Choroid plexus epithelial cell (primary cell): ENCODE measurements around the gene MGARP.
A peak's percentile ranks its signal among the peaks of the same experiment; 100 is the strongest.
"Not testable (repeated sequence)": the region's sequence is repeated elsewhere in the genome, so short reads cannot be mapped to it uniquely, and the experiment has no call there.

ENCODE experiments used
- DNase-seq: peaks from one replicate; pipeline ENCODE4 v3.0.0-alpha.2; 2010; ENCODE audit warnings: low read depth
- H3K4me3 ChIP-seq: 2 replicates; pipeline ENCODE4 v1.5.1; 2011; ENCODE audit warnings: low read depth, mild to moderate bottlenecking, control low read depth, low read length, moderate library complexity
- TF ChIP-seq, protein P1 (sequence below): conservative IDR thresholded peaks from 2 replicates; pipeline ENCODE4 v1.5.1; 2011; ENCODE audit warnings: low read depth, mild to moderate bottlenecking, control low read depth, inconsistent platforms, low read length, moderate library complexity

The MGARP gene

DNA sequence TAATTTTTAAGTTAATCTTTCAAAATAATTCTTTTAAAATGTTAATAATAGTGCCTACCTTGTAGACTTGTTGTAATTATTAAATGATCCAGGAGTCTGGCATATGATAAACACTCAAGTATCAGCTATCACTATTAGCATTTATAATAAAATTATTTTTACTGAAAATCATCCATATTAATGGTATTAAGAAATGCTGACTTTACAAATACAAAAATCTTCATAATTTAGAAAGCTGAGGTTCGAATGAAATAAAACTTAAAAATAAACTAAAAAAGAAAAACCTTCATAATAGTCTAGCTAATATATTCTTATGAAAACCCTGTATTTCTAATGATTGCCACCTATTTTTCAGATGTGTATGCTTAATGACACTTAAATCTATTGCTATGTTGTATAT, 5.2 kb downstream of the MGARP start:
- TF ChIP-seq, protein P1, sequence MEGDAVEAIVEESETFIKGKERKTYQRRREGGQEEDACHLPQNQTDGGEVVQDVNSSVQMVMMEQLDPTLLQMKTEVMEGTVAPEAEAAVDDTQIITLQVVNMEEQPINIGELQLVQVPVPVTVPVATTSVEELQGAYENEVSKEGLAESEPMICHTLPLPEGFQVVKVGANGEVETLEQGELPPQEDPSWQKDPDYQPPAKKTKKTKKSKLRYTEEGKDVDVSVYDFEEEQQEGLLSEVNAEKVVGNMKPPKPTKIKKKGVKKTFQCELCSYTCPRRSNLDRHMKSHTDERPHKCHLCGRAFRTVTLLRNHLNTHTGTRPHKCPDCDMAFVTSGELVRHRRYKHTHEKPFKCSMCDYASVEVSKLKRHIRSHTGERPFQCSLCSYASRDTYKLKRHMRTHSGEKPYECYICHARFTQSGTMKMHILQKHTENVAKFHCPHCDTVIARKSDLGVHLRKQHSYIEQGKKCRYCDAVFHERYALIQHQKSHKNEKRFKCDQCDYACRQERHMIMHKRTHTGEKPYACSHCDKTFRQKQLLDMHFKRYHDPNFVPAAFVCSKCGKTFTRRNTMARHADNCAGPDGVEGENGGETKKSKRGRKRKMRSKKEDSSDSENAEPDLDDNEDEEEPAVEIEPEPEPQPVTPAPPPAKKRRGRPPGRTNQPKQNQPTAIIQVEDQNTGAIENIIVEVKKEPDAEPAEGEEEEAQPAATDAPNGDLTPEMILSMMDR, result no peak
- DNase-seq, result no peak
- no peak overlapping the region for H3K4me3 ChIP-seq

DNA sequence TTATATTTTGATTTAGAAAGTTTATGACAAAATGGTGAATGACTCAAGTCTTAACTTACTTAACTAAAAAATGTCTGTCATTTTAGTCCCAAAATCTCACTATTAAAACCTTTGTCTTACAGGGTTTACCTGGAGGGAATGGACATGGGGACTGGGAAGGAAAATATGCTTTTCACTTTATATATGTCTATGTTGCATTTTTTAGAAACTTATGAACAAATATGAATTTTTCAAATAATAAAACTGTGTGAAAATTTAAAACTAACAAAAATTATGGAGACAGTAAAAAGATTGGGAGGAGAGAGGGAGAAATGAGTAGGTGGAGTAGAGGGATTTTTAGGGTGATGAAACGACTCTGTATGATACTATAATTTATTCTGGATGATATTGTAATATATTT, 6.2 kb downstream of the MGARP start:
- no peak for DNase-seq
- no peak overlapping the region for H3K4me3 ChIP-seq
- TF ChIP-seq, protein P1, result no peak

DNA sequence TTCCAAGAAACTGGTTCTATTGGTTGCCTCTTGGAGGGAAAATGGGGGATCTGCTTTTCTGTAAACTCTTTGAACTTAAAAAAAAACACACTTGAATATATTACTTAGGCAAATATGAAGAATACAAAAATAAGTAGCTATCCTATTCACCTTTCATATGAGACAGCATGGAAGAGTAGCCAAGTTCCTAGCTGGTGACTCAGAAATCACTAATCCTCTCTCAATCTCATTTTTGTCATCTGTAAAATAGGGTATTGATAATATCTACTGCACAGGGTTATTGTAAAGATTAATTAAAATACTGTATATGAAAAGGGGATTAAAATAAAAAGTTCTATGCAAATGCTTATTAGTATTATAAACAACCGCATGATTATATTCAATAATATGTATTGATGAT, 12.7 kb downstream of the MGARP start:
- TF ChIP-seq, protein P1, result no peak
- no peak for DNase-seq
- H3K4me3 ChIP-seq, result no peak overlapping the region

DNA sequence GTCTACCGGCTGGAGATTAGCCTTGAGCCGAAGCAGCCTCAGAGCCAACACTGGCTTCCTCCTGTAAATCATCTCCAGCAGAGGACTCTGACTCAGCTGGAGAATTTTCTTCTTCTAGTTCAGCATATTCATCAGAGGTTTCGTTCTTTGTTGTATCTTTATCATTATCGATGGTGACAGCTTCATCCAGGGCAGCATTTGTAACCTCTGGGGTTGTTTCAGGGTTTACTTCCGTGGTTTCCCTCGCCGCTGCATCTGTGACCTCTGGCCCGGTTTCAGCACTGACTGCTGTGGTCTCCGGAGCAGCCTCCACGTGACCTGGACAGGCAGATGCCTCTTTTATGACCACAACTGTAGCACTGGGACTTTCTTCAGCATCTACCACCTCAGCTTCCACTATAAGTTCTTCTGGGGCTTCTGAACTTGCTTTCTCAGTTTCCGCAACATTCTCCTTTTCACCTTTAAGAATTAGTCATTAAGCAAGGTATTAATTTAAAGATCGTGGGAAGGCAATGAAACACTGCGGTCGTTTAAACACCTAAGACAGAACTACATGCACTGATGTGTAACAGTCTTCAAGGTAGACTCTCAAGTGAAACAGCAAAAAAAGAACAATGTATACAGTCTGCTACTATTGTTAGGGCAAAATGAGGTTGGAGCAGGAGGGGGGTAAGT, 13.3 kb downstream of the MGARP start:
- peak; percentile 88 for DNase-seq
- H3K4me3 ChIP-seq, result peak overlapping the region; percentile 41
- TF ChIP-seq, protein P1, result no peak

DNA sequence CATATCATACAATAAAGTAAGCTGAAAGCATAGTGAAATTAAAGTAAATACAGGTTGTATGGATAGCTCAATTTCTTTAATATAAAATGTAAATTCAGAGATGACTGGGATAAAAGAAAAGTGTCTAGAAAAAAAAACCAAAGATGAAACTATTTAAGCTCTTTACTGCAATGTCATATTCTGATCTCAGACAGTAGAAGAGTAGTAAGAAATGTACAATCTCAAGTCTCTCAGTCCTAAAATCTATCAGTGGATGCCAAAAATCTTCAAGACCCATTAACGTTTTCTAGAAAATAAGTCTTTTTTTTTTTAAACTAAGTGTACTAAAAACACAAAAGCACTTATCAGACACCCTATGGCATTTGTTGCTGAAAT, 13.8 kb downstream of the MGARP start:
- TF ChIP-seq, protein P1, result no peak

DNA sequence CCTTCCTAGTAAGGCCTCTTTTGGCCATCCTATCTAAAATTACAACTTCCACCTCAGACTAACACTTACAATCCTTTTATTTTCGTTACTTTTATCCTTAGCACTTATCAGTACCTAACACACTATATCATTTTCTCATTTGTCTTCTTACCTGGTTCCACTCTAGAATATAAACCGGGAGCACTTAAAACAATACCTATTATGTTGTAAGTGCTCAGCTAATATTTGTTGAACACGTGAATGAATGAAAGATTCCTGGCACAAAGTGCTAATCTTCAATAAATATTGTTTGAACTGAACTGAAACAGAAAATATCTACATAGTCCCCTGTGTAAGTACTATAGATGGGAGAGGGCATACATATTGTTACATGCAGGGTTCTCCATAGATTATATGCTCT, 14.4 kb downstream of the MGARP start:
- no peak for DNase-seq
- H3K4me3 ChIP-seq, result no peak overlapping the region
- TF ChIP-seq, protein P1, result no peak

More for the DNA sequence above, 13.8 kb downstream of the MGARP start:
- no peak for DNase-seq
- H3K4me3 ChIP-seq, result no peak overlapping the region

DNA sequence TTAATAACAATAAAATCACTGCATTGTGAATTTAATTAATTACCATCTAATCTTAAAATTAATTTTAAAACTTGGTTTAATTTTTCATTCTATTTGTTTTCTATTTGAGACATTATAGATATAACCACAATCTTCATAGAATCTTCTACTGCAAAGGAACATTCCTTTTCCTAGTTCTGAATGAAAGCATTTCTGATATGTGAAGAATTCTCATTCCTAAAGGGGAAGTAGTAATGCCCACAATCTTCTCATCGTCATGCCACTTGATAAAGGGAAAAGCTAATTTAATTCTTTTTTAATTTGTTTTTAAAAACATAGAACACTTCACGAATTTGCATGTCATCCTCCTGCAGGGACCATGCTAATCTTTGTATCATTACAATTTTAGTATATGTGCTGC, 23.7 kb downstream of the MGARP start:
- TF ChIP-seq, protein P1, result no peak
- no peak for DNase-seq
- no peak overlapping the region for H3K4me3 ChIP-seq

DNA sequence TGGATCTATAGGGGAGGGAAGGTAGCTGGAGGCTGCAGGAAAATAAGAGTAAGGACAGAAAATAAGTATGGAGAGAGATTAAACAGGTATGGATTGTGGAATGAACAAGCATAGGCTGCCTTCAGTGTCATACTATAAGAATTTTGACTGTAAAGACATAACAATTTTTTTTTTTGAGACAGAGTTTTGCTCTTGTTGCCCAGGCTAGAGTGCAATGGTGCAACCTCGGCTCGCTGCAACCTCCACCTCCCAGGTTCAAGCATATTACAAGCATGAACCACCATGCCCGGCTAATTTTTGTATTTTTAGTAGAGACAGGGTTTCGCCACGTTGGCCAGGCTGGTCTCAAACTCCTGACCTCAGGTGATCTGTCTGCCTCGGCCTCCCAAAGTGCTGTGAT, 24.4 kb downstream of the MGARP start:
- H3K4me3 ChIP-seq, DNase-seq: not testable (repeated sequence)
